Kidney glomerular epithelial cell (primary cell): ENCODE results near the gene GRIK1.

ENCODE experiments used
- DNase-seq: peaks from one replicate; lab custom pipeline; 2025; lab: John Stamatoyannopoulos, UW

GRIK1 gene

GRCh38 chr21:29671728-29672127 is 268.1 kb downstream of the GRIK1 start:
- DNase-seq, result no peak

GRCh38 chr21:29670228-29670627 is 269.6 kb downstream of the GRIK1 start:
- no peak for DNase-seq

GRCh38 chr21:29669416-29669815 is 270.4 kb downstream of the GRIK1 start:
- DNase-seq, result no peak

- DNase-seq, result no peak
Measured at GRCh38 chr21:29667651-29668050, 272.1 kb downstream of the GRIK1 start.

- DNase-seq, result no peak
Measured at GRCh38 chr21:29664615-29665014, 275.2 kb downstream of the GRIK1 start.

GRCh38 chr21:29661672-29662442 is 277.9 kb downstream of the GRIK1 start:
- DNase-seq, result no peak

- DNase-seq, result no peak
Measured at GRCh38 chr21:29660047-29660720, 279.6 kb downstream of the GRIK1 start.

GRCh38 chr21:29658934-29659203 is 280.9 kb downstream of the GRIK1 start:
- DNase-seq, result no peak

GRCh38 chr21:29658177-29658933 is 281.4 kb downstream of the GRIK1 start:
- no peak for DNase-seq

- no peak for DNase-seq
Measured at GRCh38 chr21:29657240-29657989, 282.4 kb downstream of the GRIK1 start.

- peak; percentile 89 for DNase-seq
Measured at GRCh38 chr21:29656504-29657239, 283.1 kb downstream of the GRIK1 start.

- DNase-seq, result no peak
Measured at GRCh38 chr21:29655577-29655976, 284.2 kb downstream of the GRIK1 start.

- DNase-seq, result no peak
Measured at GRCh38 chr21:29654855-29655254, 284.9 kb downstream of the GRIK1 start.

GRCh38 chr21:29654203-29654602 is 285.6 kb downstream of the GRIK1 start:
- no peak for DNase-seq

- DNase-seq, result no peak
Measured at GRCh38 chr21:29650523-29651022, 289.2 kb downstream of the GRIK1 start.

GRCh38 chr21:29649406-29649814 is 290.4 kb downstream of the GRIK1 start:
- no peak for DNase-seq

- DNase-seq, result no peak
Measured at GRCh38 chr21:29648710-29649240, 291.0 kb downstream of the GRIK1 start.

- DNase-seq, result no peak
Measured at GRCh38 chr21:29647353-29647781, 292.4 kb downstream of the GRIK1 start.

GRCh38 chr21:29645666-29646553 is 293.9 kb downstream of the GRIK1 start:
- peak; percentile 92 for DNase-seq

GRCh38 chr21:29643289-29643688 is 296.5 kb downstream of the GRIK1 start:
- no peak for DNase-seq
